K562 treated with DMSO at 1 percent for 12 hours (cell line): Measurements from ENCODE around the gene TRPV3. TPM values are rescaled to one million over a fixed set of nuclear protein-coding genes. Genes with fewer than 3 reads are reported as not detected.

Source experiments
- total RNA-seq: library from RNA; unstranded; fragments of 300-600 nt; gene quantifications from 2 replicates; pipeline ENCODE4 v1.2.3, GENCODE V29; 2022; ENCODE audit not compliant: insufficient read depth

Gene TRPV3
- not detected in 2 replicates for total RNA-seq

DNA sequence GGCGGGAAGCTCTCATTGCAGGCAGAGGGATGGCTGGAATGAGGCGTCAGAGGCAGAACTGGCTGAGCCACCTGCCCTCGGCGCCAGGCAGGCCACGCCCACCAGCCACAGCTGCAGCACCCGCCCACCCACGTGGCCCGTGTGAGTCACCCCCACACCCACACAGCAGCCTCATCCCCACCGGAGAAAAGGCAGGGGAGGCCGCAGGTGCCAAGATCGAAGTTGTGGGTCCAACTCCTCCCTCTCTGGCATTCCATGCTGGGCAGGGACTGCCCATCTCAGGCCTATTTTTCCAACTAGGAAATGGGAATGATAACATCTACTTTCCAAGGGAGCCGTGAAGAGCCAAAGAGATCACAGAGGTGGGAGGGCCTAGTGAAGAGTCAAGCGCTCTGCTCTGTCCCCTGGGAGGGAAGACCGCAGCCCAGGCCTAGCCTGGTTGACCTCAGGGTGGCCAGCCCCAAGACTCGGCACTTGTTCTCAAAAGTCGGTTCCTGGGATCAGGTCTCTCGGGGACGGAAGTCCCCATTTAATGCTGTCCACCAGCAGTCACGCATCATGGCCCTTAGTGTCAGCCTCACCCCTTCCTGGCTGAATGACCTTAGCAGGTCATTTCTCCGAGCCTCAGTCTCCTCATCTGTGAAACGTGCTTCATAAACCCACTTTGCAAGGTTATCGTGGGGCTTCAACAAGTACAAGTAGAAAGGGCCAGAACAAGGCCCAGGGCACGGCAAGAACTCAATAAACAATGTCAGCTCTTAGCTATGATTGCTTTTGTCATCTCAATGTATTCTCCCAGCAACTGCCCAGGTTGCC is at the start of gene TRPV3:
TRPV3 (minus strand) TSS at position 45 of the 816 bp plus-strand sequence. CDS start 2,962 bp downstream, outside the sequence.

DNA sequence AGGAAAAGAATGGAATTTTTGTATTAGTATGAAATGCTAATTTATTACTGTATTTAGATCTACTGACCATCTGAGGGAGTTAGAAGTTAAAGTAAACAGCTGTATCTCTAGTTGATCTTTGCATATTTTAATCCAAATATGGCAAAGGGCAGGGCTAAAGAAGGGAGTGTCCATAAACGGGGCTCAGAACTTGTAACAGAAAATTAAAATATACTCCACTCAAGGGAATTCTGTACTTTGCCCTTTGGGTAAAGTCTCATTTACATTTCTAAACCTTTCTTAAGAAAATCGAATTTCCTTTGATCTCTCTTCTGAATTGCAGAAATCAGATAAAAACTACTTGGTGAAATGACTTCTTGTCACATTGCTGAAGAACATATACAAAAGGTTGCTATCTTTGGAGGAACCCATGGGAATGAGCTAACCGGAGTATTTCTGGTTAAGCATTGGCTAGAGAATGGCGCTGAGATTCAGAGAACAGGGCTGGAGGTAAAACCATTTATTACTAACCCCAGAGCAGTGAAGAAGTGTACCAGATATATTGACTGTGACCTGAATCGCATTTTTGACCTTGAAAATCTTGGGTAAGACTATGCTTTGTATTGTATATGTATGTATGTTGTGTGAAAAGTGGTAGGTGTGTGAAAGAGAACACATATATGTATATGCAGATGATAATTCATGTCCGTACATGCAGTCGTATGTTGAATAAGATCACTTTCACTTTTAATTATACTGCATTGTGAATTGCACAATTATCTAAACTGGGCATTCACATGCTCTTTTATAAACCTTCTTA is 81.6 kb downstream of the TRPV3 start, which contains the start of gene ASPA:
ASPA (plus strand) TSS at position 186 of the 799 bp plus-strand sequence; CDS start at position 349, 163 bp downstream.

DNA sequence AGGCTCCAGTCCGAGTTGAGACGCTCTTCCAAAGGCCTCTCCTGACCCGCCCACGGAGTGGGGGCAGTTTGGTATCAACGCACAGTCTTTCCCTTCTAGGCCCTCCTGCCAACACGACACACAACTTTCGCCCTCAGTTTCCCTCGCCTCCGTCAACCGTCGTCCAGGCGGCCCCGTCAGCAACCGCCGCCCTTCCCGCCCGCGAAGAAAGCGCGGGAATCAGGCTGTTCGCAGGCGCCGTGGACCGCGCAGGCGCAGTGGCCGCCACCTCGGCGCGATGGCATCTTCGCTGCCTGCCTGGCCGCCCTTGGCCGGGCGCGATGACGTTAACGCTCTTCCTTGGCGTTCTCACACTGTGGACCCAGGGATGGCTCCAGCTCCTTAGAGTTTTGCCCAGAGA is 86.0 kb downstream of the TRPV3 start, which contains the start of gene SPATA22:
SPATA22 (minus strand) TSS at position 221 of the 400 bp plus-strand sequence. CDS start 2,494 bp downstream, outside the sequence.

Other genes with a start within 250 kb of the TRPV3 start
- not detected in 2 replicates for gene OR3A2, start 171.5 kb downstream of the TRPV3 start, total RNA-seq
- gene OR1E1, start 159.4 kb downstream of the TRPV3 start, total RNA-seq: not detected in 2 replicates
- not detected in 2 replicates for gene OR3A3, start 146.4 kb downstream of the TRPV3 start, total RNA-seq
- gene OR1E2, start 124.0 kb downstream of the TRPV3 start, total RNA-seq: not detected in 2 replicates
- gene SPATA22, start 86.0 kb downstream of the TRPV3 start, total RNA-seq: 0.53 TPM in 1 of 2 replicates, not detected in the other
- gene ASPA, start 81.8 kb downstream of the TRPV3 start, total RNA-seq: not detected in 2 replicates
- 0.55 and 1.6 TPM in 2 replicates for gene TRPV1, start 51.6 kb upstream of the TRPV3 start, total RNA-seq
- 11.5 and 22.0 TPM in 2 replicates for gene SHPK, start 78.4 kb upstream of the TRPV3 start, total RNA-seq
- 13.6 and 28.7 TPM in 2 replicates for gene CTNS, start 78.9 kb upstream of the TRPV3 start, total RNA-seq
- 44.2 and 50.8 TPM in 2 replicates for gene TAX1BP3, start 110.8 kb upstream of the TRPV3 start, total RNA-seq
- gene EMC6, start 111.0 kb upstream of the TRPV3 start, total RNA-seq: 137 and 157 TPM in 2 replicates
- gene P2RX5, start 138.3 kb upstream of the TRPV3 start, total RNA-seq: not detected in 2 replicates
- 5.5 and 13.2 TPM in 2 replicates for gene HASPIN, start 166.1 kb upstream of the TRPV3 start, total RNA-seq
- gene ITGAE, start 243.4 kb upstream of the TRPV3 start, total RNA-seq: 35.8 and 37.6 TPM in 2 replicates